Ovary (tissue), 9 donors: Measurements from ENCODE around the gene BRINP3. TPM values are rescaled to one million over a fixed set of nuclear protein-coding genes. Genes with fewer than 3 reads are reported as not detected.

Source experiments
- DNase-seq, 5 donors: peaks; one replicate each; pipeline ENCODE4 v3.0.0-alpha.2; 2019 to 2020
- H3K27ac ChIP-seq, 2 donors: fragments of 200-600 bp; one replicate each; pipeline versions ENCODE4 v1.5.1 to v1.8.0; 2019 to 2022
- H3K27me3 ChIP-seq: fragments of 200-600 bp; one replicate; pipeline ENCODE4 v1.8.0; 2022
- H3K36me3 ChIP-seq: fragments of 200-600 bp; sonication (generic); one replicate; pipeline ENCODE4 v1.5.1; 2019
- H3K4me1 ChIP-seq: one replicate; pipeline ENCODE4 v1.8.1; 2013; ENCODE audit warnings: mild to moderate bottlenecking, moderate library complexity; ENCODE audit not compliant: insufficient read depth
- H3K4me3 ChIP-seq: fragments of 200-600 bp; sonication (generic); one replicate; pipeline ENCODE4 v1.5.1; 2017
- H3K9me3 ChIP-seq, 2 donors: fragments of 200-600 bp in 1 of 2; sonication (generic) in 1 of 2; one replicate each; pipeline versions ENCODE4 v1.5.1 to v1.8.1; 2013 to 2019; ENCODE audit warnings: mild to moderate bottlenecking in 1 of 2, moderate library complexity in 1 of 2
- EP300 ChIP-seq: sonication (generic); formaldehyde crosslinking; IDR thresholded peaks from one replicate; pipeline ENCODE4 v1.6.1; 2017; ENCODE audit warnings: antibody characterized with exemption
- POLR2A ChIP-seq: fragments of 450-650 bp; IDR thresholded peaks from one replicate; pipeline ENCODE4 v1.6.1; 2017; ENCODE audit warnings: antibody characterized with exemption, mild to moderate bottlenecking, moderate library complexity
- WGBS, 3 donors: extraction: QIAGEN DNeasy Blood & Tissue Kit in 1 of 3; methylation state at CpG; one replicate each; pipeline versions ENCODE4 v1.1.5 to v1.1.7; 2013 to 2017; 5-methylcytosine and 5-hydroxymethylcytosine counted together
- intact Hi-C, 4 donors: fragments of 100-400 bp; cut with DNase I; formaldehyde crosslinking; loops; one replicate each; pipeline versions ENCODE4 v1.11.0 to v1.15.1; 2022 to 2023
- polyA plus RNA-seq, 2 donors: library from polyadenylated mRNA; stranded (reverse); fragments of 200-250 nt in 1 of 2; fragments of 350-450 nt in 1 of 2; fragmentation: Illumina TruSeq in 1 of 2; extraction: RNeasy Lipid Tissue Mini Kit (QIAGEN cat#74804) in 1 of 2; gene quantifications; one replicate each; pipeline ENCODE4 v1.2.3, GENCODE V29; 2013 to 2014
- total RNA-seq, 7 donors: library from RNA; depleted of rRNA in 2 of 7; stranded (reverse); fragments of >200 nt in 2 of 7; fragmentation: NEBNext Ultra II Directional in 3 of 7; extraction: Animal tissue kit (Norgen Biotek cat#: 25700) in 3 of 7; gene quantifications; one replicate each; pipeline versions ENCODE4 v1.1.0 to v1.2.4, GENCODE V29; 2016 to 2023
- TF ChIP-seq, protein P1 (sequence below), 3 donors: fragments of 450-650 bp in 2 of 3; fragments of 200-600 bp in 1 of 3; IDR thresholded peaks; one replicate each; pipeline versions ENCODE4 v1.5.1 to v1.8.0; 2016 to 2022; ENCODE audit warnings: antibody characterized with exemption in 3 of 3, mild to moderate bottlenecking in 1 of 3
- donor health status: DM: no; HTN: no; CAD: no; lungs with moderate emphysema.
- donor health status: DM: no; HTN: no; CAD: no.
- donor health status: Bipolar disorder and iron deficiency.
- donor health status: DM: yes; HTN: yes; CAD: no.
- donor health status: DM: no; HTN: no; CAD: no.
- donor health status: DM: yes; HTN: yes; CAD: no.

The BRINP3 gene
- total and polyA plus RNA-seq, 9 donors: 0.08 to 0.52 (median 0.23) TPM; not detected in 5

DNA sequence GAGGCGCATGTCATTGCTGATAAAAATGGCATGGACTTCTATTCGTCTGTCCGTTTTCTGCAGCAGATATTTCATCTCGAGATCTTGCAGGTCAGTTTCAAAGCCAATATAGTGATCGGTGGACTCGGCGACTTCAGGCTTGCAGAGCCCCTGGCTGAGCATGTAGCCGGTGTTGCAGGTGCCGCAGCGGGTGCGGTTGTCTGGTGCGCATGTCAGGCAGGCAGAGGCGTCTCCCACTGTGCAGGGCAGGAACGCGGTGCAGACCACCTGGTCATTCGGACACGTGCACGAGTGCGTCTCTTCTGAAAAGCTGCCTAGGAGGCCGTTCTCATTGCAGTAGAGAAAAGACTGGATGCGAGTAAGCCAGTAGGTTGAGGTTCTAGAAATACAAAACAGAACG lies 378.9 kb downstream of the BRINP3 start:
- no peaks in the 10 kb centered on the region for H3K4me1 ChIP-seq
- 92 to 94% (median 93%) methylated on average over 22 of the region's 22 CpGs for WGBS, 3 donors
- no peak overlapping the region for H3K4me3 ChIP-seq
- no peaks in the 10 kb centered on the region for H3K9me3 ChIP-seq
- intact Hi-C loops: no loop called here
- H3K36me3 ChIP-seq: no peaks in the 10 kb centered on the region
- TF ChIP-seq POLR2A (no peak), EP300 (no peak)
- TF ChIP-seq, protein P1, sequence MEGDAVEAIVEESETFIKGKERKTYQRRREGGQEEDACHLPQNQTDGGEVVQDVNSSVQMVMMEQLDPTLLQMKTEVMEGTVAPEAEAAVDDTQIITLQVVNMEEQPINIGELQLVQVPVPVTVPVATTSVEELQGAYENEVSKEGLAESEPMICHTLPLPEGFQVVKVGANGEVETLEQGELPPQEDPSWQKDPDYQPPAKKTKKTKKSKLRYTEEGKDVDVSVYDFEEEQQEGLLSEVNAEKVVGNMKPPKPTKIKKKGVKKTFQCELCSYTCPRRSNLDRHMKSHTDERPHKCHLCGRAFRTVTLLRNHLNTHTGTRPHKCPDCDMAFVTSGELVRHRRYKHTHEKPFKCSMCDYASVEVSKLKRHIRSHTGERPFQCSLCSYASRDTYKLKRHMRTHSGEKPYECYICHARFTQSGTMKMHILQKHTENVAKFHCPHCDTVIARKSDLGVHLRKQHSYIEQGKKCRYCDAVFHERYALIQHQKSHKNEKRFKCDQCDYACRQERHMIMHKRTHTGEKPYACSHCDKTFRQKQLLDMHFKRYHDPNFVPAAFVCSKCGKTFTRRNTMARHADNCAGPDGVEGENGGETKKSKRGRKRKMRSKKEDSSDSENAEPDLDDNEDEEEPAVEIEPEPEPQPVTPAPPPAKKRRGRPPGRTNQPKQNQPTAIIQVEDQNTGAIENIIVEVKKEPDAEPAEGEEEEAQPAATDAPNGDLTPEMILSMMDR (IDR thresholded peaks at IDR 0.05): no peak
- no peaks in the 10 kb centered on the region for H3K27me3 ChIP-seq
- no peak overlapping the region for H3K27ac ChIP-seq
- no peak for DNase-seq

DNA sequence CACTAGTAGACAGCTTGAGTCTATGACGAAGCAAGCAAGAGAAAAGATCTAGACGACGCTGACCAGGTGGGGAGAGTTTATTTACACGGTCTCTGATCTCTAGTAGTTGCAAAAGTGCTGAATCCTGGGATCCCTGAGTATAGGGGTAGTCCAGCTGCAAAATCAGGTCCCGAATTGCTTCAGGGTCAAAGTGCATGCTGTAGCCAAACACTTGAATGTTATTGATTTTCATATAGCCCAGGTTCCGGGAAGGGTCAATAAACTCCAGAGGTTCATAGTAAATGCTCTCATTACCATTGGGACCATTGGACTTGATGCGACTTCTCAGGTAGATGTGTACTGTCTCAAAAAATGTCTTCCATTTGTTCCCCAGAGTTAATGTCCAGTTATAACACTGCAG lies 379.6 kb downstream of the BRINP3 start:
- no peak for DNase-seq
- H3K36me3 ChIP-seq: no peaks in the 10 kb centered on the region
- H3K4me1 ChIP-seq: no peaks in the 10 kb centered on the region
- 87 to 91% (median 87%) methylated on average over 7 of the region's 7 CpGs for WGBS, 3 donors
- H3K27ac ChIP-seq: no peak overlapping the region
- intact Hi-C loops: no loop called here
- H3K4me3 ChIP-seq: no peak overlapping the region
- H3K27me3 ChIP-seq: no peaks in the 10 kb centered on the region
- TF ChIP-seq, protein P1 (IDR thresholded peaks at IDR 0.05): no peak
- TF ChIP-seq EP300 (no peak), POLR2A (no peak)
- H3K9me3 ChIP-seq: no peaks in the 10 kb centered on the region

DNA sequence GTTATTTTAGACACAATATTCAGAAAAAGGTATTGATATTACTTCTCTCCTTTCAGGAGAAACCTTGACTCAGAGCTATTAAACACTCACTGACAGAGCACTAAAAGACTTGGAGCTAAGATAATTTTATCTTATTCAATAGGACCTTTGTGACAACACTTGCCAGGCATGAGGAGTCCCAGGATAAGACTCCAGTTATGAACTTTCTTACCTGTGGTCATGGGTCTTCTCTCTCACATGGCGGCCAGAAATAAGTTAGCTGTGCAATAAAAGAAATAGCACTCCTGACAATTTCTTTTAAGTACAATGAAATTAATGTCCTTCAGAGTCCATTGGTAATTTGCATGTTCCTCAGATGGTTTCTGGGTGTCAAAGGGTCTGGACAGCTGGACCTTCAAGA lies 382.1 kb downstream of the BRINP3 start:
- no peak overlapping the region for H3K27ac ChIP-seq
- WGBS, 3 donors: 91 to 95% (median 92%) methylated on average over 1 of the region's 1 CpG
- no peak for DNase-seq
- no peaks in the 10 kb centered on the region for H3K4me1 ChIP-seq
- H3K4me3 ChIP-seq: no peak overlapping the region
- TF ChIP-seq POLR2A (no peak), EP300 (no peak)
- H3K27me3 ChIP-seq: no peaks in the 10 kb centered on the region
- no peaks in the 10 kb centered on the region for H3K9me3 ChIP-seq
- no peaks in the 10 kb centered on the region for H3K36me3 ChIP-seq
- intact Hi-C loops: no loop called here

DNA sequence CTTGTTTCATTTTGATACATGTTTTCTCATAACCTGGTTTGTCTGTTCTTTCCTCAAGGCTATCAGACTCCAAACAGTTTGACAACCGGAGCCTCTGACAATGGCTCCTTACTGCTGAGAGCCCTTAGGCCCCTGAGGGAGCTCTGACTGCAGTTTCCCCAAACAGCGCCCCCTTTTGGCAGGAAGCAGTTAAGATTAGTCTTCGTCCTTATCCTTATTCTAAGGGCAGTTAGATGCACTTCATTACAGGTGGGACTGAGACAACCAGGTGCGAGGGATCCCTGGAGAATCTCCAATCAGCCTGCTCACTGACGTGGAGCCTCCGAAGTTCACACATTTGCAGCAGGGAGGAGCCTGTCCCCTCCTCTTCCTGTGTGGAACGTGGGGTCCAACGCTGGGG lies 393.1 kb downstream of the BRINP3 start:
- no peak overlapping the region for H3K27ac ChIP-seq
- H3K4me3 ChIP-seq: no peak overlapping the region
- no peaks in the 10 kb centered on the region for H3K4me1 ChIP-seq
- H3K27me3 ChIP-seq: no peaks in the 10 kb centered on the region
- intact Hi-C loops: loop anchor here in 1 of 4 donors (5.0 kb wide), 1 partner anchor 1208 kb away; no protein-coding TSS in a partner anchor
- no peak for DNase-seq
- no peak for TF ChIP-seq POLR2A
- TF ChIP-seq, protein P1 (IDR thresholded peaks at IDR 0.05): no peak
- no peak for TF ChIP-seq EP300
- H3K36me3 ChIP-seq: no peaks in the 10 kb centered on the region
- WGBS, 3 donors: 68 to 80% (median 74%) methylated on average over 8 of the region's 8 CpGs
- H3K9me3 ChIP-seq: no peaks in the 10 kb centered on the region

DNA sequence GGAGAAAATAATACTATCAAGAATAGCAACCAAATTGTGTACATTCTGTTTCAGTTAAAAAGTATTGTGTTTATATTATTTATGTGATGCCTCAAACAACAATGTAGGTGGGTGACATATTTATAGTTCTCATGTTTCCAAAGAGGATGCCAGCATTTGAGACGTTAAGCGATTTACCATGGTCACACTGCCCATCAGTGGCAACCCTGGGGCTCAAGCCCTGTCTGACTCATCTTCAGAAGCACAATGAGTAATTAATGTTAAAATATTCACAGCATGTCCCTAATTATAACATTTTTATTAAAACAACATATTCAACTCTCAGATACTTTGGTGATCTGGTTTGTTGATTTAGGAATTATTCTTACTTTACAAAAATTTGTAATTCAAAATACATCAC lies 409.4 kb downstream of the BRINP3 start:
- H3K4me3 ChIP-seq: no peak overlapping the region
- H3K27me3 ChIP-seq: no peaks in the 10 kb centered on the region
- TF ChIP-seq, protein P1 (IDR thresholded peaks at IDR 0.05): no peak
- TF ChIP-seq EP300: no peak
- no peak for TF ChIP-seq POLR2A
- H3K27ac ChIP-seq: no peak overlapping the region
- no peak for DNase-seq
- H3K9me3 ChIP-seq: no peaks in the 10 kb centered on the region
- WGBS, 3 donors: 69 to 81% (median 73%) methylated on average over 2 of the region's 2 CpGs
- intact Hi-C loops: no loop called here
- H3K36me3 ChIP-seq: no peaks in the 10 kb centered on the region
- H3K4me1 ChIP-seq: no peaks in the 10 kb centered on the region
